Measurements from ENCODE around the gene TOB2.
"Not testable (repeated sequence)": the region's sequence is repeated elsewhere in the genome, so short reads cannot be mapped to it uniquely, and the experiment has no call there.

Gene TOB2

GRCh38 chr22:41461901-41462300 lies 15.3 kb upstream of the TOB2 start:
- DNase-seq (ENCODE audit: low read depth) = no peak

- not testable (repeated sequence) for DNase-seq (ENCODE audit: low read depth)
Observed at GRCh38 chr22:41460071-41460470, 13.5 kb upstream of the TOB2 start.

GRCh38 chr22:41459431-41459830 lies 12.8 kb upstream of the TOB2 start:
- DNase-seq (ENCODE audit: low read depth) = no peak

- DNase-seq (ENCODE audit: low read depth) = no peak
Observed at GRCh38 chr22:41458161-41458728, 11.6 kb upstream of the TOB2 start.

GRCh38 chr22:41448189-41448808 lies 1.7 kb upstream of the TOB2 start:
- DNase-seq (ENCODE audit: low read depth) = peak; percentile 90

GRCh38 chr22:41447435-41448188 lies 1.0 kb upstream of the TOB2 start:
- peak; percentile 33 for DNase-seq (ENCODE audit: low read depth)

- DNase-seq (ENCODE audit: low read depth) = no peak
Observed at GRCh38 chr22:41446057-41446501, 522 bp downstream of the TOB2 start.

GRCh38 chr22:41445129-41446056 lies 1.2 kb downstream of the TOB2 start:
- DNase-seq (ENCODE audit: low read depth) = no peak

GRCh38 chr22:41444360-41445128 lies 2.1 kb downstream of the TOB2 start:
- DNase-seq (ENCODE audit: low read depth) = peak; percentile 78

- no peak for DNase-seq (ENCODE audit: low read depth)
Observed at GRCh38 chr22:41442240-41442792, 4.3 kb downstream of the TOB2 start.

- DNase-seq (ENCODE audit: low read depth) = not testable (repeated sequence)
Observed at GRCh38 chr22:41440511-41440910, 6.1 kb downstream of the TOB2 start.

- no peak for DNase-seq (ENCODE audit: low read depth)
Observed at GRCh38 chr22:41437198-41437597, 9.4 kb downstream of the TOB2 start.

GRCh38 chr22:41436322-41437113 lies 10.1 kb downstream of the TOB2 start:
- DNase-seq (ENCODE audit: low read depth) = no peak

GRCh38 chr22:41435560-41435959 lies 11.0 kb downstream of the TOB2 start:
- no peak for DNase-seq (ENCODE audit: low read depth)

GRCh38 chr22:41434361-41435003 lies 12.1 kb downstream of the TOB2 start:
- not testable (repeated sequence) for DNase-seq (ENCODE audit: low read depth)

- not testable (repeated sequence) for DNase-seq (ENCODE audit: low read depth)
Observed at GRCh38 chr22:41433480-41433879, 13.1 kb downstream of the TOB2 start.

- no peak for DNase-seq (ENCODE audit: low read depth)
Observed at GRCh38 chr22:41431656-41432055, 14.9 kb downstream of the TOB2 start.

GRCh38 chr22:41429951-41430332 lies 16.7 kb downstream of the TOB2 start:
- no peak for DNase-seq (ENCODE audit: low read depth)

- no peak for DNase-seq (ENCODE audit: low read depth)
Observed at GRCh38 chr22:41429232-41429950, 17.2 kb downstream of the TOB2 start.
